Right atrium auricular region (tissue), 2 donors: Measurements from ENCODE around the gene MRI1. TPM values are rescaled to one million over a fixed set of nuclear protein-coding genes. Genes with fewer than 3 reads are reported as not detected.

ENCODE experiments used
- DNase-seq: peaks from one replicate; pipeline ENCODE4 v3.0.0-alpha.2; 2019; ENCODE audit warnings: low spot score
- H3K27ac ChIP-seq, 2 donors: fragments of 200-600 bp; sonication (generic); 1 replicate in 1 of 2; 2 replicates in 1 of 2; pipeline ENCODE4 v1.5.1; 2016 to 2019
- H3K27me3 ChIP-seq, 2 donors: fragments of 200-600 bp; sonication (generic); one replicate each; pipeline versions ENCODE4 v1.5.1 to v1.6.0; 2017 to 2019
- H3K36me3 ChIP-seq: fragments of 200-600 bp; sonication (generic); one replicate; pipeline ENCODE4 v1.5.1; 2016
- H3K4me1 ChIP-seq, 2 donors: fragments of 200-600 bp; sonication (generic); one replicate each; pipeline versions ENCODE4 v1.5.1 to v1.6.0; 2017 to 2019
- H3K4me3 ChIP-seq, 2 donors: fragments of 200-600 bp; sonication (generic); 1 replicate in 1 of 2; 2 replicates in 1 of 2; pipeline ENCODE4 v1.5.1; 2017 to 2019; ENCODE audit warnings: mild to moderate bottlenecking in 1 of 2, moderate library complexity in 1 of 2
- H3K9me3 ChIP-seq, 2 donors: fragments of 200-600 bp; sonication (generic); one replicate each; pipeline ENCODE4 v1.5.1; 2019
- total RNA-seq, 2 donors: library from RNA; depleted of rRNA; stranded (reverse); fragments of >200 nt; gene quantifications; one replicate each; pipeline ENCODE4 v1.1.0, GENCODE V29; 2016
- TF ChIP-seq, protein P1 (sequence below), 2 donors: fragments of 200-600 bp; sonication (generic); IDR thresholded peaks; one replicate each; pipeline ENCODE4 v1.5.1; 2019; ENCODE audit warnings: antibody characterized with exemption in 2 of 2

MRI1 gene
- total RNA-seq, 2 donors from 2014 or later, result 18.2 to 19.4 TPM

DNA sequence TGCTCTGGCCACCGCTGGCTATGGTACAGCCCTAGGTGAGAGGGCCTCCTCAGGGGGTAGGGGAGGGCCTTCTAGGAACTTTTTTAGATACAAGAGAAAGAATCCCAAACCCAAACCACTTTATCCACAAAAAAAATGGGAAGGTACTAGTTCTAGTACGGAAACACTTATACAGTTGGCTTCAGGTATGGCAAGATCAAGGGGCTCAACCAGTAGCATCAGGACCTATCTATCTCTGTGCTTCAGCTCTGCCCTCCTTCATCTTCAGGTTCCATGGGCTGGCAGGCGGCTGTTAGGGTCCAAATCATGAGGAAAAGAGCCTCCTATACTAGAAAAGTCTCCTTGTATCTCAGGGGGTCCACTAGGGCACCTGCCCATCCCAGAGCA, 1.8 kb downstream of the MRI1 start:
- Histone ChIP-seq H3K27me3 (no peaks in the 10 kb centered on the region), H3K4me3 (no peak overlapping the region), H3K36me3 (peaks cover 31% of the 10 kb centered on the region), H3K4me1 (peaks cover 0 to 14% of the 10 kb centered on the region in 2 donors), H3K9me3 (no peaks in the 10 kb centered on the region), H3K27ac (no peak overlapping the region)
- TF ChIP-seq, protein P1, sequence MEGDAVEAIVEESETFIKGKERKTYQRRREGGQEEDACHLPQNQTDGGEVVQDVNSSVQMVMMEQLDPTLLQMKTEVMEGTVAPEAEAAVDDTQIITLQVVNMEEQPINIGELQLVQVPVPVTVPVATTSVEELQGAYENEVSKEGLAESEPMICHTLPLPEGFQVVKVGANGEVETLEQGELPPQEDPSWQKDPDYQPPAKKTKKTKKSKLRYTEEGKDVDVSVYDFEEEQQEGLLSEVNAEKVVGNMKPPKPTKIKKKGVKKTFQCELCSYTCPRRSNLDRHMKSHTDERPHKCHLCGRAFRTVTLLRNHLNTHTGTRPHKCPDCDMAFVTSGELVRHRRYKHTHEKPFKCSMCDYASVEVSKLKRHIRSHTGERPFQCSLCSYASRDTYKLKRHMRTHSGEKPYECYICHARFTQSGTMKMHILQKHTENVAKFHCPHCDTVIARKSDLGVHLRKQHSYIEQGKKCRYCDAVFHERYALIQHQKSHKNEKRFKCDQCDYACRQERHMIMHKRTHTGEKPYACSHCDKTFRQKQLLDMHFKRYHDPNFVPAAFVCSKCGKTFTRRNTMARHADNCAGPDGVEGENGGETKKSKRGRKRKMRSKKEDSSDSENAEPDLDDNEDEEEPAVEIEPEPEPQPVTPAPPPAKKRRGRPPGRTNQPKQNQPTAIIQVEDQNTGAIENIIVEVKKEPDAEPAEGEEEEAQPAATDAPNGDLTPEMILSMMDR (IDR thresholded peaks at IDR 0.05), result no peak
- DNase-seq, result no peak

DNA sequence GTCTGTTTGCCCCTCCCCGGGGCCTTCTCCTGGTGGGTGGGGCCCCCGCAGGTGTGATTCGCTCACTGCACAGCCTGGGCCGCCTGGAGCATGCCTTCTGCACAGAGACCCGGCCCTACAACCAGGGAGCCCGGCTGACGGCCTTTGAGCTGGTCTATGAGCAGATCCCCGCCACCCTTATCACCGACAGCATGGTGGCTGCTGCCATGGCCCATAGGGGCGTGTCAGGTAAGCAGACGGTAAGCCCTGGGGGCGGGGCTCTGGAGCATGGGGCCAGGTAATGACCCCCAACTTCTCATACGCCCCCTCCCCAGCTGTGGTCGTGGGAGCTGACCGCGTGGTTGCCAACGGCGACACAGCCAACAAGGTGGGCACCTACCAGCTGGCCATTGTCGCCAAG, 4.2 kb downstream of the MRI1 start:
- Histone ChIP-seq H3K27ac (no peak overlapping the region), H3K36me3 (peaks cover 8% of the 10 kb centered on the region), H3K9me3 (no peaks in the 10 kb centered on the region), H3K4me3 (no peak overlapping the region), H3K4me1 (peaks cover 0 to 16% of the 10 kb centered on the region in 2 donors), H3K27me3 (no peaks in the 10 kb centered on the region)
- TF ChIP-seq, protein P1 (IDR thresholded peaks at IDR 0.05), result no peak
- no peak for DNase-seq

DNA sequence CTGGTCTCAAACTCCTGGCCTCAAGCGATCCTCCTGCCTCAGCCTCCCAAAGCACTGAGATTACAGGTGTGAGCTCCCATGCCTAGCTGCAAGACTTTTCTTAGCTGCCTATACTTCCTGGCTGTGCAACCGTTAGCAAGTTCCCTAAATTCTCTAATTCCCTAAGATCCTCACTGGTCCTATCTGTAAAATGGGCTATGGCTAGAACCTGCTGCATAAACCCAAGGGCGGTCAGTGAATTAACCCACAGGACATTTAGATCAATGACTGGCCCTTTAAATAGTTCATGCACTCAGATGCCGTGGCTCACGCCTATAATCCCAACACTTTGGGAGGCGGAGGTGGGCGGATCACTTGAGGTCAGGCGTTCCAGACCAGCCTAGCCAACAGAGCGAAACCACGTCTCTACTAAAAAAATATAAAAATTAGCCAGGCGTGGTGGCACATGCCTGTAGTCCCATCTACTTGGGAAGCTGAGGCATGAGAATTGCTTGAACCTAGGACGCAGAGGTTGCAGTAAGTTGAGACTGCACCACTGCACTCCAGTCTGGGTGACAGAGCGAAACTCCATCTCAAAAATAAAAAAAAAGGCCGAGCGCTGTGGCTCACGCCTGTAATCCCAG, 5.8 kb downstream of the MRI1 start:
- H3K4me3 ChIP-seq, result no peak overlapping the region
- H3K27me3 ChIP-seq, result no peaks in the 10 kb centered on the region
- H3K9me3 ChIP-seq, result no peaks in the 10 kb centered on the region
- H3K4me1 ChIP-seq, result peaks cover 0 to 19% of the 10 kb centered on the region in 2 donors
- H3K36me3 ChIP-seq, result peaks cover 8% of the 10 kb centered on the region
- TF ChIP-seq, protein P1 (IDR thresholded peaks at IDR 0.05), result no peak
- DNase-seq, result no peak
- H3K27ac ChIP-seq, result no peak overlapping the region

DNA sequence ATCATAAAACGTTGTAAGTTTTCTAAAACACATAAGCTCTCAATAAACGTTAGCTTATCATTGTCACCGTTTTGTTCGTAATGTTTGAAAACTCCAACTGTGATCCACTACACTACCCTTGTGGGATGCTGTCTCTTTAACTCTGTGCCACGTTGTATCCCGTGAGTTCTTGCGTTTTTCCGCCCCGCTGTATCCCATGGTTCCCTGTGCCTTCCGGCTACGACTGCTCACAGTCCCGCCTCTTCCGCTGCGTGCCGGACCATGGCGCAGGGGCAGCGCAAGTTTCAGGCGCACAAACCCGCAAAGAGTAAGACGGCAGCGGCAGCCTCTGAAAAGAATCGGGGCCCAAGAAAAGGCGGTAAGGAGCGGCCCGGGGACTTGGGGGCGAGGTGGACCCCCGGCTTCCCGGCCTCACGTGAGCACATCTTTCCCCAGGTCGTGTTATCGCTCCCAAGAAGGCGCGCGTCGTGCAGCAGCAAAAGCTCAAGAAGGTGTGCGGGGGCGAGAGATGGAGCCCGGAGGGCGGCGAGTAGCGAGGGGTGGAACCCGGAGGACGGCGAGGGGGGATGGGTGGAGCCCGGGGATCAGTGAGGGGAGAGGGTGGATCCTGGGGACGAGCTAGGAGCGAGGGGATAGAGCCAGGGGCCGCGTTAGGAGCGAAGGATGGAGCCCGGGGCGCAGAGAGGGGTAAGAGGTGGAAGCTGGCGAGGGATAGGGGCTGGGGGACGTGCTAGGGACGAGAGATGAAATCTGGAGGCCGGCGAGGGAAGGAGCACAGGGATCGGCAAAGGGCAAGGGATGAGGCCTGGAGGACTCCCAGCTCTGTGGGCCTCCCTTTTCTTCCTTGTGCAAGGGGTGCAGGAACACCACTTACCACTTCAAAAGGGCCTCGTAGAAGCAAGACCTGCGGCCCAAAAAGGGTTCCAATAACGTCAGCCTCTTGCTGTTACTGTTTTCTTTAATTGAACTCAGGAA, 10.2 kb downstream of the MRI1 start, which contains the start of gene C19orf53:
C19orf53 (plus strand) TSS at position 240 of the 975 bp plus-strand sequence; CDS start at position 262, 22 bp downstream.
- Histone ChIP-seq H3K9me3 (no peaks in the 10 kb centered on the region), H3K36me3 (peaks cover 31% of the 10 kb centered on the region), H3K27ac (peak within 1 kb of the TSS; percentile 91 to 96), H3K27me3 (no peaks in the 10 kb centered on the region), H3K4me1 (peaks cover 0 to 18% of the 10 kb centered on the region in 2 donors), H3K4me3 (peak within 1 kb of the TSS; percentile 88 to 99)
- DNase-seq, result peak; percentile 91
- TF ChIP-seq, protein P1 (IDR thresholded peaks at IDR 0.05), result no peak

DNA sequence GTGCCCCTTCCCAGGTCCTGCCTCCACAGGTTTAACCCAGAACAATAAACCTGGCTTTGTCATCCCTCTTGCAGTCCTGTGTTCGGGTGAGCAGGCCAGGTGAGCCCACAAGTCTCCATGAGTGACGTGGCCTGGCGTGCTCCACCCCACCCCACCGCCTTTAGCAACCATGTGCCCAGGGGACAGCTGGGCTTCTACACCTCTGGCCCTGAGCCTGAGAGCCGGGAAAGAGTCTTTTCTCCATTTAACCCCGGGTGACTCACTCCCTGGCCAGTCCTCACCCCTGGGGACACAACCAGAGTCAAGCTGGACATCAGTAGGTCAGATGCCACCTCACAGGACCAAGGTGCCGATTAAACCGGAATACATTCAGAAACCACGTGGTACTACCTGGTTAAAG, 14.1 kb downstream of the MRI1 start:
- no peak for DNase-seq
- H3K27me3 ChIP-seq, result no peaks in the 10 kb centered on the region
- TF ChIP-seq, protein P1 (IDR thresholded peaks at IDR 0.05), result no peak
- peaks cover 23% of the 10 kb centered on the region for H3K36me3 ChIP-seq
- H3K9me3 ChIP-seq, result no peaks in the 10 kb centered on the region
- H3K27ac ChIP-seq, result no peak overlapping the region
- no peak overlapping the region for H3K4me3 ChIP-seq
- peaks cover 0 to 31% of the 10 kb centered on the region in 2 donors for H3K4me1 ChIP-seq
